Endothelial cell of umbilical vein (primary cell): ENCODE measurements around the gene SAE1.

Experiments
- CTCF ChIP-seq, 2 donors: IDR thresholded peaks; 1 replicate in 1 of 2; 2 replicates in 1 of 2; pipeline ENCODE4 v1.5.1; 2011; ENCODE audit warnings: low read length in 2 of 2, mild to moderate bottlenecking in 2 of 2, moderate library complexity in 2 of 2, control low read depth in 1 of 2, inconsistent platforms in 1 of 2, low read depth in 1 of 2; ENCODE audit not compliant: insufficient read depth in 1 of 2; ENCODE audit errors: extremely low read depth in 1 of 2
- POLR2AphosphoS5 ChIP-seq: IDR thresholded peaks from 2 replicates; pipeline ENCODE4 v1.6.1; 2012; ENCODE audit warnings: low read depth, mild to moderate bottlenecking, control low read depth, low read length, moderate library complexity; ENCODE audit not compliant: insufficient read depth

- TF ChIP-seq POLR2AphosphoS5 (peak; percentile 13), CTCF (IDR thresholded peaks at IDR 0.05; ENCODE audit: extremely low read depth in 1 of 2, insufficient read depth in 1 of 2, low read depth in 1 of 2, low read length in 2 of 2) (no peak)
Measured at GRCh38 chr19:47226426-47227351, 96.1 kb downstream of the SAE1 start.
